ENCODE results near the gene ANTXR1.

- TF ChIP-seq, protein P1, sequence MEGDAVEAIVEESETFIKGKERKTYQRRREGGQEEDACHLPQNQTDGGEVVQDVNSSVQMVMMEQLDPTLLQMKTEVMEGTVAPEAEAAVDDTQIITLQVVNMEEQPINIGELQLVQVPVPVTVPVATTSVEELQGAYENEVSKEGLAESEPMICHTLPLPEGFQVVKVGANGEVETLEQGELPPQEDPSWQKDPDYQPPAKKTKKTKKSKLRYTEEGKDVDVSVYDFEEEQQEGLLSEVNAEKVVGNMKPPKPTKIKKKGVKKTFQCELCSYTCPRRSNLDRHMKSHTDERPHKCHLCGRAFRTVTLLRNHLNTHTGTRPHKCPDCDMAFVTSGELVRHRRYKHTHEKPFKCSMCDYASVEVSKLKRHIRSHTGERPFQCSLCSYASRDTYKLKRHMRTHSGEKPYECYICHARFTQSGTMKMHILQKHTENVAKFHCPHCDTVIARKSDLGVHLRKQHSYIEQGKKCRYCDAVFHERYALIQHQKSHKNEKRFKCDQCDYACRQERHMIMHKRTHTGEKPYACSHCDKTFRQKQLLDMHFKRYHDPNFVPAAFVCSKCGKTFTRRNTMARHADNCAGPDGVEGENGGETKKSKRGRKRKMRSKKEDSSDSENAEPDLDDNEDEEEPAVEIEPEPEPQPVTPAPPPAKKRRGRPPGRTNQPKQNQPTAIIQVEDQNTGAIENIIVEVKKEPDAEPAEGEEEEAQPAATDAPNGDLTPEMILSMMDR (conservative IDR thresholded peaks at IDR 0.05; ENCODE audit: low read length), result no peak
- no peak for TF ChIP-seq EZH2phosphoT487 (IDR thresholded peaks at IDR 0.05; ENCODE audit: borderline replicate concordance)
Measured at GRCh38 chr2:69124343-69124742, 111.4 kb downstream of the ANTXR1 start.
